Hepatocyte (in vitro differentiated cells): ENCODE results near the gene OVOL3. TPM values are rescaled to one million over a fixed set of nuclear protein-coding genes. Genes with fewer than 3 reads are reported as not detected.

ENCODE experiments used
- DNase-seq: peaks from one replicate; pipeline ENCODE4 v3.0.0-alpha.2; 2016; ENCODE audit warnings: low spot score
- H2AFZ ChIP-seq: fragments of 200-600 bp; sonication (generic); 2 replicates; pipeline ENCODE4 v1.6.0; 2016; ENCODE audit warnings: antibody characterized with exemption, mild to moderate bottlenecking
- H3K27ac ChIP-seq: fragments of 200-600 bp; sonication (generic); 2 replicates; pipeline ENCODE4 v1.5.1; 2016; ENCODE audit warnings: mild to moderate bottlenecking
- H3K27me3 ChIP-seq: fragments of 200-600 bp; sonication (generic); 2 replicates; pipeline ENCODE4 v1.6.1; 2016
- H3K36me3 ChIP-seq: fragments of 200-600 bp; sonication (generic); replicated peaks from 2 replicates; pipeline ENCODE4 v1.5.1; 2016; ENCODE audit warnings: low read depth; ENCODE audit not compliant: insufficient read depth
- H3K4me1 ChIP-seq: fragments of 200-600 bp; sonication (generic); 2 replicates; pipeline ENCODE4 v1.5.1; 2016; ENCODE audit warnings: mild to moderate bottlenecking, moderate library complexity; ENCODE audit not compliant: insufficient read depth
- H3K4me2 ChIP-seq: fragments of 200-600 bp; sonication (generic); 2 replicates; pipeline ENCODE4 v1.6.0; 2016
- H3K4me3 ChIP-seq: fragments of 200-600 bp; sonication (generic); 2 replicates; pipeline ENCODE4 v1.5.1; 2016; ENCODE audit warnings: mild to moderate bottlenecking
- H3K79me2 ChIP-seq: fragments of 200-600 bp; sonication (generic); 2 replicates; pipeline ENCODE4 v1.6.0; 2017; ENCODE audit warnings: mild to moderate bottlenecking
- H3K9me2 ChIP-seq: fragments of 200-600 bp; sonication (generic); replicated peaks from 2 replicates; pipeline ENCODE4 v1.6.0; 2017; ENCODE audit warnings: mild to moderate bottlenecking; ENCODE audit not compliant: insufficient read depth
- H3K9me3 ChIP-seq: fragments of 200-600 bp; sonication (generic); 2 replicates; pipeline ENCODE4 v1.5.1; 2016; ENCODE audit warnings: low read depth, mild to moderate bottlenecking
- H4K20me1 ChIP-seq: fragments of 200-600 bp; sonication (generic); 2 replicates; pipeline ENCODE4 v1.6.0; 2016; ENCODE audit warnings: mild to moderate bottlenecking; ENCODE audit not compliant: insufficient read depth, poor library complexity, severe bottlenecking
- CTCF ChIP-seq: fragments of 200-600 bp; sonication (generic); IDR thresholded peaks from 2 replicates; pipeline ENCODE4 v1.5.1; 2016; ENCODE audit warnings: antibody characterized with exemption, mild to moderate bottlenecking; ENCODE audit not compliant: poor library complexity
- EZH2 ChIP-seq: fragments of 200-600 bp; sonication (generic); IDR thresholded peaks from 2 replicates; pipeline ENCODE4 v1.6.1; 2016; ENCODE audit warnings: antibody characterized with exemption, mild to moderate bottlenecking, borderline replicate concordance
- EZH2phosphoT487 ChIP-seq: fragments of 200-600 bp; sonication (generic); IDR thresholded peaks from one replicate; pipeline ENCODE4 v1.6.1; 2018; ENCODE audit warnings: antibody characterized with exemption, mild to moderate bottlenecking, low read depth, moderate library complexity; ENCODE audit not compliant: unreplicated experiment, severe bottlenecking
- WGBS: methylation state at CpG from one replicate; pipeline ENCODE4 v1.1.6; 2016; ENCODE audit warnings: low lambda C conversion rate; ENCODE audit errors: missing lambda C conversion rate; 5-methylcytosine and 5-hydroxymethylcytosine counted together
- polyA plus RNA-seq: library from polyadenylated mRNA; unstranded; fragments of >200 nt; fragmentation: Nextera tagmentation; extraction: Ambion mirVana; gene quantifications from 2 replicates; pipeline ENCODE4 v1.2.1, GENCODE V29; 2016
- total RNA-seq: library from RNA; depleted of rRNA; stranded (reverse); fragments of >200 nt; gene quantifications from 2 replicates; pipeline ENCODE4 v1.2.3, GENCODE V29; 2014

The OVOL3 gene
- total and polyA plus RNA-seq, 2 experiments from 2014 or later: not detected

- no peak overlapping the region for H3K27ac ChIP-seq
- H3K9me3 ChIP-seq: no peaks in the 10 kb centered on the region
- DNase-seq: no peak
- no peaks in the 10 kb centered on the region for H3K36me3 ChIP-seq
- no peaks in the 10 kb centered on the region for H4K20me1 ChIP-seq
- no peak overlapping the region for H3K4me2 ChIP-seq
- H3K4me3 ChIP-seq: no peak overlapping the region
- H3K79me2 ChIP-seq: no peaks in the 10 kb centered on the region
- H3K9me2 ChIP-seq: no peaks in the 10 kb centered on the region
- no peaks in the 10 kb centered on the region for H3K27me3 ChIP-seq
- 93% methylated on average over 12 of the region's 12 CpGs for WGBS
- H3K4me1 ChIP-seq: no peaks in the 10 kb centered on the region
- TF ChIP-seq EZH2phosphoT487 (no peak), EZH2 (no peak), CTCF (no peak)
- H2AFZ ChIP-seq: no peak overlapping the region
Measured at GRCh38 chr19:36103842-36104552, 6.9 kb upstream of the OVOL3 start.

GRCh38 chr19:36106441-36106840 lies 4.5 kb upstream of the OVOL3 start:
- no peak for TF ChIP-seq EZH2
- no peak for TF ChIP-seq CTCF
- no peak for TF ChIP-seq EZH2phosphoT487
- H3K4me2 ChIP-seq: no peak overlapping the region
- no peaks in the 10 kb centered on the region for H3K36me3 ChIP-seq
- no peak overlapping the region for H2AFZ ChIP-seq
- DNase-seq: no peak
- H3K79me2 ChIP-seq: no peaks in the 10 kb centered on the region
- no peaks in the 10 kb centered on the region for H3K9me3 ChIP-seq
- WGBS: 92% methylated on average over 6 of the region's 6 CpGs
- no peaks in the 10 kb centered on the region for H3K27me3 ChIP-seq
- no peaks in the 10 kb centered on the region for H3K9me2 ChIP-seq
- H3K27ac ChIP-seq: no peak overlapping the region
- H4K20me1 ChIP-seq: no peaks in the 10 kb centered on the region
- H3K4me1 ChIP-seq: no peaks in the 10 kb centered on the region
- no peak overlapping the region for H3K4me3 ChIP-seq

GRCh38 chr19:36106991-36107390 lies 4.0 kb upstream of the OVOL3 start:
- Histone ChIP-seq H3K4me1 (no peaks in the 10 kb centered on the region), H3K79me2 (no peaks in the 10 kb centered on the region), H3K4me3 (no peak overlapping the region), H3K27ac (no peak overlapping the region), H3K4me2 (no peak overlapping the region), H3K9me2 (no peaks in the 10 kb centered on the region), H3K27me3 (no peaks in the 10 kb centered on the region), H3K9me3 (no peaks in the 10 kb centered on the region), H4K20me1 (no peaks in the 10 kb centered on the region), H3K36me3 (no peaks in the 10 kb centered on the region), H2AFZ (no peak overlapping the region)
- 95% methylated on average over 5 of the region's 5 CpGs for WGBS
- TF ChIP-seq EZH2phosphoT487 (no peak), EZH2 (no peak), CTCF (no peak)
- DNase-seq: no peak
